H9 (cell line): Measurements from ENCODE around the gene RNLS. TPM values are rescaled to one million over a fixed set of nuclear protein-coding genes. Genes with fewer than 3 reads are reported as not detected.

ENCODE experiments used
- DNase-seq: peaks from one replicate; pipeline ENCODE4 v3.0.0-alpha.2; 2017
- H2AFZ ChIP-seq: one replicate; pipeline ENCODE4 v1.6.1; 2013; ENCODE audit warnings: mild to moderate bottlenecking, low read length, control low read depth, moderate library complexity
- H2AK5ac ChIP-seq: 2 replicates; pipeline ENCODE4 v1.6.1; 2013; ENCODE audit warnings: low read length, control low read depth, mixed read lengths; ENCODE audit not compliant: insufficient read length
- H2BK120ac ChIP-seq: one replicate; pipeline ENCODE4 v1.6.1; 2013; ENCODE audit warnings: low read depth, mild to moderate bottlenecking, low read length, control low read depth, inconsistent platforms; ENCODE audit not compliant: poor library complexity, severe bottlenecking
- H2BK12ac ChIP-seq: 2 replicates; pipeline ENCODE4 v1.6.1; 2013; ENCODE audit warnings: low read length, control low read depth, mixed read lengths, low read depth; ENCODE audit not compliant: insufficient read length
- H2BK15ac ChIP-seq: 2 replicates; pipeline ENCODE4 v1.6.1; 2013; ENCODE audit warnings: low read depth, low read length, control low read depth
- H2BK20ac ChIP-seq: one replicate; pipeline ENCODE4 v1.6.1; 2013; ENCODE audit warnings: low read depth, mild to moderate bottlenecking, low read length, control low read depth, inconsistent platforms; ENCODE audit not compliant: poor library complexity, severe bottlenecking
- H2BK5ac ChIP-seq: 2 replicates; pipeline ENCODE4 v1.6.1; 2013; ENCODE audit warnings: low read length, control low read depth, mixed read lengths; ENCODE audit not compliant: insufficient read length
- H3K14ac ChIP-seq: 2 replicates; pipeline ENCODE4 v1.6.1; 2013; ENCODE audit warnings: low read length, control low read depth; ENCODE audit not compliant: insufficient read depth
- H3K18ac ChIP-seq: 2 replicates; pipeline ENCODE4 v1.6.1; 2013; ENCODE audit warnings: low read depth, mild to moderate bottlenecking, mixed read lengths, low read length, control low read depth; ENCODE audit not compliant: insufficient read length
- H3K23ac ChIP-seq: 2 replicates; pipeline ENCODE4 v1.6.1; 2013; ENCODE audit warnings: low read length, control low read depth, mixed read lengths, low read depth; ENCODE audit not compliant: insufficient read length
- H3K23me2 ChIP-seq: 2 replicates; pipeline ENCODE4 v1.6.1; 2013; ENCODE audit warnings: low read depth, mild to moderate bottlenecking, mixed read lengths, low read length, control low read depth; ENCODE audit not compliant: insufficient read length, poor library complexity, severe bottlenecking
- H3K27ac ChIP-seq: 2 replicates; pipeline ENCODE4 v1.5.1; 2013; ENCODE audit warnings: low read length, control low read depth, mixed read lengths, low read depth; ENCODE audit not compliant: insufficient read length
- H3K27me3 ChIP-seq: 2 replicates; pipeline ENCODE4 v1.6.1; 2013; ENCODE audit warnings: low read length, control low read depth, inconsistent platforms; ENCODE audit not compliant: insufficient read depth
- H3K4ac ChIP-seq: 2 replicates; pipeline ENCODE4 v1.6.1; 2013; ENCODE audit warnings: low read depth, mild to moderate bottlenecking, control low read depth, inconsistent platforms, low read length, moderate library complexity
- H3K4me1 ChIP-seq: 2 replicates; pipeline ENCODE4 v1.6.1; 2013; ENCODE audit warnings: low read length, control low read depth, inconsistent platforms; ENCODE audit not compliant: insufficient read depth
- H3K4me2 ChIP-seq: 2 replicates; pipeline ENCODE4 v1.6.1; 2013; ENCODE audit warnings: low read length, control low read depth, mixed read lengths; ENCODE audit not compliant: insufficient read length, insufficient read depth
- H3K56ac ChIP-seq: 2 replicates; pipeline ENCODE4 v1.6.1; 2013; ENCODE audit warnings: low read depth, mild to moderate bottlenecking, mixed read lengths, low read length, control low read depth; ENCODE audit not compliant: insufficient read length
- H3K79me1 ChIP-seq: 2 replicates; pipeline ENCODE4 v1.6.1; 2013; ENCODE audit warnings: low read depth, mild to moderate bottlenecking, moderate library complexity, low read length, control low read depth, inconsistent platforms; ENCODE audit not compliant: insufficient read depth, poor library complexity, severe bottlenecking
- H3K79me2 ChIP-seq: 2 replicates; pipeline ENCODE4 v1.6.1; 2013; ENCODE audit warnings: low read length, control low read depth, inconsistent platforms; ENCODE audit not compliant: insufficient read depth
- H3K9ac ChIP-seq: 2 replicates; pipeline ENCODE4 v1.6.1; 2013; ENCODE audit warnings: low read length, control low read depth, mixed read lengths; ENCODE audit not compliant: insufficient read length; ENCODE audit errors: extremely low read depth
- H3K9me3 ChIP-seq: one replicate; pipeline ENCODE4 v1.6.1; 2013; ENCODE audit warnings: low read depth, low read length, inconsistent platforms; ENCODE audit not compliant: control insufficient read depth
- H3T11ph ChIP-seq: one replicate; pipeline ENCODE4 v1.6.1; 2013; ENCODE audit warnings: mild to moderate bottlenecking, low read length, control low read depth, inconsistent platforms
- H4K20me1 ChIP-seq: one replicate; pipeline ENCODE4 v1.6.1; 2013; ENCODE audit not compliant: control insufficient read depth, insufficient read length, insufficient read depth
- H4K5ac ChIP-seq: 2 replicates; pipeline ENCODE4 v1.6.1; 2013; ENCODE audit warnings: low read depth, mild to moderate bottlenecking, mixed read lengths, low read length, control low read depth; ENCODE audit not compliant: insufficient read length
- H4K8ac ChIP-seq: replicated peaks from 2 replicates; pipeline ENCODE4 v1.6.1; 2013; ENCODE audit warnings: low read length, control low read depth, mixed read lengths, low read depth; ENCODE audit not compliant: insufficient read length
- H4K91ac ChIP-seq: 2 replicates; pipeline ENCODE4 v1.6.1; 2013; ENCODE audit warnings: low read depth, mild to moderate bottlenecking, moderate library complexity, mixed read lengths, low read length, control low read depth; ENCODE audit not compliant: insufficient read length
- H3K27ac Mint-ChIP-seq, 3 experiments: 2 replicates in 2 of 3; 3 replicates in 1 of 3; pipeline ENCODE4 v1.8.0; 2020 to 2021; ENCODE audit warnings: mixed read lengths in 3 of 3, mild to moderate bottlenecking in 1 of 3, moderate library complexity in 1 of 3
- H3K27me3 Mint-ChIP-seq: 2 replicates; pipeline ENCODE4 v1.8.0; 2021; ENCODE audit warnings: low read depth, mild to moderate bottlenecking, moderate library complexity, mixed read lengths
- H3K36me3 Mint-ChIP-seq, 3 experiments: 2 replicates in 2 of 3; 3 replicates in 1 of 3; pipeline ENCODE4 v1.8.0; 2020 to 2021; ENCODE audit warnings: low read depth in 3 of 3, mixed read lengths in 3 of 3; ENCODE audit not compliant: insufficient read depth in 1 of 3
- H3K4me1 Mint-ChIP-seq, 2 experiments: 2 replicates each; pipeline ENCODE4 v1.8.0; 2020; ENCODE audit warnings: mixed read lengths in 2 of 2
- H3K4me3 Mint-ChIP-seq, 2 experiments: 2 replicates in 1 of 2; 3 replicates in 1 of 2; pipeline ENCODE4 v1.8.0; 2020 to 2021; ENCODE audit warnings: mild to moderate bottlenecking in 2 of 2, mixed read lengths in 2 of 2, moderate library complexity in 1 of 2
- H3K9me3 Mint-ChIP-seq, 2 experiments: 2 replicates in 1 of 2; 3 replicates in 1 of 2; pipeline ENCODE4 v1.8.0; 2020; ENCODE audit warnings: mild to moderate bottlenecking in 2 of 2, mixed read lengths in 2 of 2, moderate library complexity in 1 of 2
- WGBS: extraction: QIAGEN DNeasy Blood & Tissue Kit; methylation state at CpG from one replicate; pipeline ENCODE4 v1.1.7; 2013; ENCODE audit warnings: missing lambda C conversion rate, low lambda C conversion rate, mixed read lengths; ENCODE audit not compliant: insufficient read length; ENCODE audit errors: extremely low coverage; 5-methylcytosine and 5-hydroxymethylcytosine counted together
- total RNA-seq: library from RNA; stranded (reverse); gene quantifications from 2 replicates; pipeline ENCODE4 v1.2.1, GENCODE V29; 2021
- TF ChIP-seq, protein P1 (sequence below): fragments of 200-600 bp; sonication (generic); conservative IDR thresholded peaks from 3 replicates; pipeline ENCODE4 v1.8.0; 2021; ENCODE audit warnings: antibody characterized with exemption, mild to moderate bottlenecking

RNLS gene
- total RNA-seq, 1 experiment from 2014 or later, result 7.5 TPM

DNA sequence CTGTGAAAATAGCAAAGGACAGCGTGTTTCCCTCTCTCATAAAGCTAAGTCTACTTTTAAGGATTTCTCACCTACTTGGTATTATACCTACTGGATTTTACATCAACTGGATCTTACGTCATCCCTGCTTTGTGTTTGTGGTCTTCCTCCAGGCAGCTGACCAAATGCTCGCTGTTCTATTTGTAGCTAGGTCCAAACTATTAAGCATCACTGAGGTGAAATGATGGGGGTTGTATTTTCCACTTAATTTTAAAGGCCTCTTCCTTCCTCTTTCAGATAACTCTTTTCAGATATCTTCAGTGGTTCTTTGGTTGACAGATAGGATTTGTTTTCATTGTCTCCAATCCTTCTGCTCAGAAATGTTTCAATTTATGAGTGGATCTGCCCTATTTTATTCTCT lies 169.7 kb downstream of the RNLS start:
- Histone ChIP-seq H2AK5ac (no peak overlapping the region), H3K23ac (no peak overlapping the region), H2BK15ac (no peak overlapping the region), H3K4me2 (no peak overlapping the region), H3K27me3 (no peaks in the 10 kb centered on the region), H2AFZ (no peak overlapping the region), H3K79me2 (no peaks in the 10 kb centered on the region), H3K27ac (no peak overlapping the region), H4K20me1 (no peaks in the 10 kb centered on the region), H3K4ac (no peak overlapping the region), H3K9ac (no peak overlapping the region), H3K23me2 (no peaks in the 10 kb centered on the region), H4K8ac (no peak overlapping the region), H3K9me3 (no peaks in the 10 kb centered on the region), H4K5ac (no peak overlapping the region), H3K14ac (no peak overlapping the region), H3K18ac (no peak overlapping the region), H2BK120ac (no peak overlapping the region), H3K79me1 (no peaks in the 10 kb centered on the region), H2BK20ac (no peak overlapping the region), H2BK5ac (no peak overlapping the region), H3K56ac (no peak overlapping the region), H2BK12ac (no peak overlapping the region), H3K4me1 (no peaks in the 10 kb centered on the region), H3T11ph (no peak overlapping the region), H4K91ac (no peak overlapping the region)
- no peak for DNase-seq
- TF ChIP-seq, protein P1, sequence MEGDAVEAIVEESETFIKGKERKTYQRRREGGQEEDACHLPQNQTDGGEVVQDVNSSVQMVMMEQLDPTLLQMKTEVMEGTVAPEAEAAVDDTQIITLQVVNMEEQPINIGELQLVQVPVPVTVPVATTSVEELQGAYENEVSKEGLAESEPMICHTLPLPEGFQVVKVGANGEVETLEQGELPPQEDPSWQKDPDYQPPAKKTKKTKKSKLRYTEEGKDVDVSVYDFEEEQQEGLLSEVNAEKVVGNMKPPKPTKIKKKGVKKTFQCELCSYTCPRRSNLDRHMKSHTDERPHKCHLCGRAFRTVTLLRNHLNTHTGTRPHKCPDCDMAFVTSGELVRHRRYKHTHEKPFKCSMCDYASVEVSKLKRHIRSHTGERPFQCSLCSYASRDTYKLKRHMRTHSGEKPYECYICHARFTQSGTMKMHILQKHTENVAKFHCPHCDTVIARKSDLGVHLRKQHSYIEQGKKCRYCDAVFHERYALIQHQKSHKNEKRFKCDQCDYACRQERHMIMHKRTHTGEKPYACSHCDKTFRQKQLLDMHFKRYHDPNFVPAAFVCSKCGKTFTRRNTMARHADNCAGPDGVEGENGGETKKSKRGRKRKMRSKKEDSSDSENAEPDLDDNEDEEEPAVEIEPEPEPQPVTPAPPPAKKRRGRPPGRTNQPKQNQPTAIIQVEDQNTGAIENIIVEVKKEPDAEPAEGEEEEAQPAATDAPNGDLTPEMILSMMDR, result no peak
- Mint-ChIP-seq H3K27me3 (no peaks in the 10 kb centered on the region), H3K9me3 (no peaks in the 10 kb centered on the region), H3K4me1 (peaks cover 5 to 11% of the 10 kb centered on the region in 2 experiments), H3K27ac (no peak overlapping the region), H3K4me3 (no peak overlapping the region), H3K36me3 (no peaks in the 10 kb centered on the region)
- no CpG with 5 or more reads among the region's 3 CpGs for WGBS
